G401 (cell line): ENCODE measurements around the gene CLCA2. TPM values are rescaled to one million over a fixed set of nuclear protein-coding genes. Genes with fewer than 3 reads are reported as not detected.
A peak's percentile ranks its signal among the peaks of the same experiment; 100 is the strongest.
"Not testable (repeated sequence)": the region's sequence is repeated elsewhere in the genome, so short reads cannot be mapped to it uniquely, and the experiment has no call there.

Source experiments
- DNase-seq: peaks from one replicate; pipeline ENCODE4 v3.0.0-alpha.2; 2015; ENCODE audit warnings: low spot score
- in situ Hi-C: cut with HindIII; loops from 2 replicates; pipeline ENCODE4 v1.10.0; 2016; ENCODE audit warnings: low sequenced_read_pairs, mixed read lengths
- total RNA-seq: library from RNA; depleted of rRNA; stranded (reverse); fragments of >200 nt; shearing (Covaris generic); gene quantifications from 2 replicates; pipeline ENCODE4 v1.2.3, GENCODE V29; 2014; rRNA removed

Gene CLCA2
- total RNA-seq, 1 experiment from 2014 or later, result 0.81 TPM

DNA sequence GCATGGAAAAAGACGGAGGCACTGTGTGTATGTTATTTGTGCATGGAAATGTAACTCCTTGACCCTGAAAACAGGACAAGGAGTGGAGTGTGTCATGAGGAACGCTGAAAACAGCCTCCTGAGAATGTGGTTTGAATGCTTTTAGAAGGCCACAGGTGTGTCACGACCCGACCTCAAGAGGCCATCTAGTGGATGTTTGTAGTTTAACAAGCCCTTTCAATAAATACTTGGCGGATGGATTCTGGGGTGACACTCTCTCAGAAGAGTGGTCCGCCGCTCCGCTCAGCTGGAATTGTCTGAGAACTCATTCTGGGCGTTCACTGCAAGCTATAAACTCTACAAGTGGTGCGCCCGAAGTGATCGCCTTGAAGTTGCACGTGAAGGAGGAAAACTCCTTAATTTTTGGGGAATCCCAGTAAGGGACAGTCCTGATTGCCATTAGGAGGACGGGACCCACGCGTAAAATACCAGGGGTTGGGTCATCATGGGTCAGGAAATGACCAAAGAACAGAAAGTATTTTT, 78.2 kb downstream of the CLCA2 start:
- peak; percentile 7 for DNase-seq
- in situ Hi-C loops, result not testable (repeated sequence)

DNA sequence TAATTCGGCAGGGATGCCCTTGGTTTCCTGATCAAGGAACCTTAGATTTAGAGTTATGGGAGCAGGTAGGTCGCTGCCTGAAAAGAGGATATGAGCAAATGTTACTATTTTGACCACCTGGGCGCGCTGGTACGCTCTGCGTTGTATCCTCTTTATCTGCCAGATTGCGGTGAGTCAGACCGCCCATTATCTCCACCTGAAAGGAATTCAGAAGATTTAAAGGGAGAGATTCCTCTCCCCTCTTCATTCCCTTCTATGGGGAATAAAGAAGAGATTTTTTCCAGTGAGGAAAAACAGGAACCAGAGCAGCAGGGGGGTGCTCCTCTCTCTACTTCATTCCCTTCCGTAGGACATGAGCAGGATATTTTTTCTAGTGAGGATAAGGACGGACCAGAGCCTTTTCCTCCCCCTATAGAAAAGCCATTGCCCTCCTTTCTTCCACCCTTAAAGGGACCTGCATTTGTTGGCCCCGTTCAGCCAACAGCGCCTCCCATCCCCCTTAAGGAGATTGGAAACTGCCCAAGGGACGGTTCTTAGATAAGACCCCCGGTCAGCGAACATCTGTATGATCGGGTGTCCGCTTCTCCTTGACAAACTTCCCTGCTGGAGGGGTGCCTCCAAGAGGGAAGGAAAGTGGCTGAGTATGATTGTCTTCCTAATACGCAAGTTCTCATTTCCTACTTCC, 78.9 kb downstream of the CLCA2 start:
- in situ Hi-C loops, result no loop called here
- peak; percentile 52 for DNase-seq

DNA sequence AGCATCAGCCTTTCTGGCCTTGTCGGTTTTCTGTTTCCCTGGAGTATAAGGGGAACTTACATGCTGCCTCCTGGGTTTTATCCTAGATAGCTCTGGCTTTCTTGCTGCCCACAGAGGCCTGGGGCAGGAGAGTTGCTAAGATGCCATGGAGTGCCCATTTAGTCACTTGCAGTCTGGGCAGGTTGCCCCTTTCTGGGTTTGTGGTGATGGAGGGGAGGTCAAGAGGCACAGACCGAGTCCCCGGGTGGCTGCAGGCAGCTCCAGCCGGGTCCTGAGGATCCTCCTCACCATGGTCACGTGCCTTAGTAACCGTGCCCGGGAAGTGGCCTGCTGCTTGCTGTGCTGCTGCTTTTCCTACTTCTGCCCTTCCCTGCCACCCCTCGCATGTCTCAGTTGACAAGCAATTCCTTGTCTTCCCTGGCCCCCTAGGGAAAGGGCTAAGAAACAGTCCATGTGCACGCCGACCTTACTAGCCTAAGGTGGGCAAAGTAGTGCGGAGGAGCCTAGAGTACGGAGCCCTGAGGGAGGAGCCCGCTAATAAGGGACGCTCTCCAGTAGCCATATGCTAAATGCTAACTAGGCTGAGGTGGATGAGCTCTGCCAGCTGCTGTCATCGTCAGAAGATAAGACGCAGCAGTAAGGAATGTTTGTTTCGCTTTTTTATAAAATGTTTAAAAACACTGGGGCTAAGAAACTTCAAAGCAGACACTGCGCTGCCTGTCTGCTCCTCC, 79.6 kb downstream of the CLCA2 start:
- DNase-seq, result peak; percentile 59
- in situ Hi-C loops, result no loop called here

DNA sequence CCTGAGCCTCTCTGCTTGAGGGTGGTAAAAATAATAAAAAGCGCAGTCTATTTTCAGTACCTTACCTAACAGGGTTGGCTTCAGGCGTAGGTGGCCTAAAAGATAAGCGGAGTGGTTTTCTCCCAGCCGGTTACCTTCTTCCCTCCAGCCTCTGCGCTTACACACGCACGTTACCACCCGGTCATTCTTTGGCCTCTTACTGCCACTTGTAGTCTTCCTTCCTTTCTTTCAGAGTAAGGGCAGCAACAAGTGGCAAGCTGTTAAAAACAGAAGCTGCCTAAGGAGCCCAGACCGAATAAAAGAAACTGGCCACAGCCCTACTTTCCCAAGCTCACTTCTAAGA, 80.1 kb downstream of the CLCA2 start:
- DNase-seq, result no peak
- in situ Hi-C loops, result no loop called here

DNA sequence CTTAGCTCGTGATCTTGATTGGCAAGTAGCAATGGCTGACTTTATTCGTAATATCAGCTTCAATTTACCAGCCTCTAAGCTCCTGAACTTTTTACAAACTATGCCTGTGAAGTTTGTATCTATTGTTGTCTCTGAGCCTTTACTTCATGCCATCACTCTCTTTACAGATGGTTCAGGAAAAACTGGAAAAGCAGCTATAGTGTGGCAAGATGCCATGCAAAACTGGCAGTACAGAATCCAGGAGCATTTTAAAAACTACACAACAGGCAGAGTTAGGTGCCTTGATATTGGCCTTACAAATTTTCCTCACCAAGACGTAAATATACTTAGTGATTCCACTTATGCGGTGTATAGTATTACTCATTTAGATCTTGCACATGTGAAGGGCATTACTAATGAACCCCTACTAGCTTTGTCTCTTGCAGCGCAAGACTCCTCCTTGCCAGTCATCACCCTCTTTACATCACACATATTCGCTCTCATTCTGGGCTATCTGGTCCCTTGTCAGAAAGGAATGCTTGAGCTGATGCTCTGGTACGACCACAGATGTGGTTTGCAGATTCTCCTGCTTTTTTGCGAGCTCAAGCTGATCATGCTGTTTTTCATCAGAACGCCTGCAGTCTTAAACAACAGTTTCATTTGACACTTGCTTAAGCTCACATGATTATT, 81.1 kb downstream of the CLCA2 start:
- in situ Hi-C loops, result no loop called here

DNA sequence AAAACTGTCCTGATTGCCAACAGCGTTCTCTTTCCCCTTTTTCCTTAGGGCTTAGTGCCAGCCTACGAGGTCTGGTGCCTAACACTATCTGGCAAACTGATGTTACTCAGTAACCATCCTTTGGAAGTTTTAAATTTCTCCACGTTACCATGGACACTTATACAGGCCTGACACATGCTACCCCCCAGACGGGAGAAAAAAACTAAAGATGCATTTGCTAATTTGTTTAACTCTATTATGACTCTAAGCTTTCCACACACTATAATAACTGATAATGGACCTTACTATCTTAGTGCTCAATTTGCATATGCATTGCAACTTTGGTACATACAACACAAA, 81.6 kb downstream of the CLCA2 start:
- in situ Hi-C loops, result no loop called here
- DNase-seq, result no peak

More for the DNA sequence above, 81.1 kb downstream of the CLCA2 start:
- no peak for DNase-seq

Other genes starting within 250 kb of the CLCA2 start
- 15.3 and 24.9 TPM in 2 replicates for gene ODF2L, start 27.8 kb upstream of the CLCA2 start, total RNA-seq
- gene CLCA1, start 44.8 kb downstream of the CLCA2 start, total RNA-seq, result not detected in 2 replicates
- not detected in 2 replicates for gene CLCA4, start 122.9 kb downstream of the CLCA2 start, total RNA-seq